ENCODE data around the gene GEMIN8. TPM values are rescaled to one million over a fixed set of nuclear protein-coding genes. Genes with fewer than 3 reads are reported as not detected.

The GEMIN8 gene, protein sequence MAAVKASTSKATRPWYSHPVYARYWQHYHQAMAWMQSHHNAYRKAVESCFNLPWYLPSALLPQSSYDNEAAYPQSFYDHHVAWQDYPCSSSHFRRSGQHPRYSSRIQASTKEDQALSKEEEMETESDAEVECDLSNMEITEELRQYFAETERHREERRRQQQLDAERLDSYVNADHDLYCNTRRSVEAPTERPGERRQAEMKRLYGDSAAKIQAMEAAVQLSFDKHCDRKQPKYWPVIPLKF
- total RNA-seq: 15.7 and 20.2 TPM in 2 replicates

DNA sequence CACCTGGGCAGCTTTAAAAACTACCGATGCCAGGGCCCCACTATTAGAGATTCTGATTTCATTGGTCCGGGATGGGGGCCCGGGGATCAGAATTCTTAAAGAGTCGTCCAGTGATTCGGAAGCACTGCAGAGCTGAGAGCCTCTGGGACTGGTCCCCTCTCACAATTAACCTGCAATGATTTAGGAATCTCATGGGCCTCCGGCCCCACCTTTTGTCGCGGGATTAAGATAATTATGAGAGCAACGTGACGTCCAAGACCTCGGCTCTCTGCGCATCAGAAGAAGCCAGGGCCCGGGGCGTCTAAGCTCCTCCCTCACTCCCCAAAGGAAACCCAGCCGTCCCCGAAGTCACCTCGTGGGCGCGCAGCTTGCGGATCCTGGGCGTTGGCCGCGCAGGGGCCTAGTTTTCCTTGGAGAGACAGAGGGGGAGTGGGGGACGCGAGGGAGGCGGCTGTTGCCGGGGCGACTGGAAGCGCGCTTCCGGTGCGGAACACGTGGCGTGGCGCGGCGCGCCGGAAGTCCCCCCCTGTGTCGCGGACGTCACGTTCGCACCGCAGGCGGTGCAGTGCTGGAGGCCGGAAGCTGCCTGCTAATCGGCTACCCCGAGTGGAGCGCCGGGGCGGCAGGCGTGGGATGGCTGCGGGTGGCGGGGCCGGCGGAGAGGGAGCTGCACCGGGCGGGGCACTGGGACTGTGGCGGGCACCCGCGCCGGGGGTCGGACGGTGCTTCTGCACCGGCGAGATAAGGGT is at the start of gene GEMIN8:
Gene GEMIN8, minus strand, starts transcription at position 468 of the 749 bp plus-strand sequence. CDS start 8,414 bp downstream, outside the sequence.

Other genes starting within 250 kb of the GEMIN8 start
- 0.18 and 2.4 TPM in 2 replicates for gene GPM6B, start 212.8 kb downstream of the GEMIN8 start, total RNA-seq

Data from endothelial cell of coronary artery (primary cell).